Endodermal cell (in vitro differentiated cells): ENCODE measurements around the gene PRDM10. TPM values are rescaled to one million over a fixed set of nuclear protein-coding genes. Genes with fewer than 3 reads are reported as not detected.

Experiments used
- DNase-seq: peaks from one replicate; pipeline ENCODE4 v3.0.0-alpha.2; 2017
- H3K27ac ChIP-seq: 2 replicates; pipeline ENCODE4 v1.5.1; 2013; ENCODE audit warnings: mild to moderate bottlenecking, low read depth, low read length, moderate library complexity
- H3K27me3 ChIP-seq: 2 replicates; pipeline ENCODE4 v1.6.1; 2013; ENCODE audit warnings: mild to moderate bottlenecking, low read length, moderate library complexity; ENCODE audit not compliant: insufficient read depth, control insufficient read depth, poor library complexity, severe bottlenecking
- H3K36me3 ChIP-seq: 2 replicates; pipeline ENCODE4 v1.7.0; 2013; ENCODE audit warnings: mild to moderate bottlenecking, low read length, moderate library complexity; ENCODE audit not compliant: control insufficient read depth, insufficient read depth
- H3K4me1 ChIP-seq: one replicate; pipeline ENCODE4 v1.7.0; 2013; ENCODE audit warnings: low read length; ENCODE audit not compliant: control insufficient read depth, insufficient read depth
- H3K4me3 ChIP-seq: 2 replicates; pipeline ENCODE4 v1.5.1; 2013; ENCODE audit warnings: mild to moderate bottlenecking, low read length, moderate library complexity
- H3K9ac ChIP-seq: 2 replicates; pipeline ENCODE4 v1.6.1; 2013; ENCODE audit warnings: mild to moderate bottlenecking, low read length, moderate library complexity; ENCODE audit not compliant: poor library complexity, severe bottlenecking; ENCODE audit errors: extremely low read depth
- H3K9me3 ChIP-seq: 2 replicates; pipeline ENCODE4 v1.6.1; 2013; ENCODE audit warnings: mild to moderate bottlenecking, low read length, moderate library complexity; ENCODE audit not compliant: control insufficient read depth
- H3K27ac Mint-ChIP-seq: 2 replicates; pipeline ENCODE4 v1.8.0; 2020; ENCODE audit warnings: mixed read lengths
- H3K27me3 Mint-ChIP-seq: 2 replicates; pipeline ENCODE4 v1.8.0; 2021; ENCODE audit warnings: mild to moderate bottlenecking, mixed read lengths; ENCODE audit not compliant: insufficient read depth
- H3K36me3 Mint-ChIP-seq: 2 replicates; pipeline ENCODE4 v1.8.0; 2020; ENCODE audit warnings: low read depth, mixed read lengths
- H3K4me1 Mint-ChIP-seq: 2 replicates; pipeline ENCODE4 v1.8.0; 2020; ENCODE audit warnings: mixed read lengths
- H3K4me3 Mint-ChIP-seq: 2 replicates; pipeline ENCODE4 v1.8.0; 2020; ENCODE audit warnings: mild to moderate bottlenecking, moderate library complexity, mixed read lengths
- H3K9me3 Mint-ChIP-seq: 2 replicates; pipeline ENCODE4 v1.8.0; 2020; ENCODE audit warnings: mild to moderate bottlenecking, mixed read lengths
- WGBS, 2 experiments: methylation state at CpG; one replicate each; pipeline versions ENCODE4 v1.1.5 to v1.1.7; 2013; ENCODE audit warnings: missing lambda C conversion rate in 2 of 2, mixed read lengths in 1 of 2; ENCODE audit not compliant: insufficient coverage in 1 of 2, insufficient read length in 1 of 2; 5-methylcytosine and 5-hydroxymethylcytosine counted together
- total RNA-seq, 2 donors: library from RNA; stranded (reverse); fragmentation: NEBNext Ultra II Directional in 1 of 2; extraction: Animal tissue kit (Norgen Biotek cat#: 25700) in 1 of 2; gene quantifications; 2 replicates in 1 of 2; 3 replicates in 1 of 2; pipeline ENCODE4 v1.2.1, GENCODE V29; 2021
- TF ChIP-seq, protein P1 (sequence below): fragments of 200-600 bp; sonication (generic); conservative IDR thresholded peaks from 2 replicates; pipeline ENCODE4 v1.5.0; 2021; ENCODE audit warnings: antibody characterized with exemption, mild to moderate bottlenecking

The PRDM10 gene
- total RNA-seq, 2 donors from 2014 or later, result 15.9 to 16.4 TPM

DNA sequence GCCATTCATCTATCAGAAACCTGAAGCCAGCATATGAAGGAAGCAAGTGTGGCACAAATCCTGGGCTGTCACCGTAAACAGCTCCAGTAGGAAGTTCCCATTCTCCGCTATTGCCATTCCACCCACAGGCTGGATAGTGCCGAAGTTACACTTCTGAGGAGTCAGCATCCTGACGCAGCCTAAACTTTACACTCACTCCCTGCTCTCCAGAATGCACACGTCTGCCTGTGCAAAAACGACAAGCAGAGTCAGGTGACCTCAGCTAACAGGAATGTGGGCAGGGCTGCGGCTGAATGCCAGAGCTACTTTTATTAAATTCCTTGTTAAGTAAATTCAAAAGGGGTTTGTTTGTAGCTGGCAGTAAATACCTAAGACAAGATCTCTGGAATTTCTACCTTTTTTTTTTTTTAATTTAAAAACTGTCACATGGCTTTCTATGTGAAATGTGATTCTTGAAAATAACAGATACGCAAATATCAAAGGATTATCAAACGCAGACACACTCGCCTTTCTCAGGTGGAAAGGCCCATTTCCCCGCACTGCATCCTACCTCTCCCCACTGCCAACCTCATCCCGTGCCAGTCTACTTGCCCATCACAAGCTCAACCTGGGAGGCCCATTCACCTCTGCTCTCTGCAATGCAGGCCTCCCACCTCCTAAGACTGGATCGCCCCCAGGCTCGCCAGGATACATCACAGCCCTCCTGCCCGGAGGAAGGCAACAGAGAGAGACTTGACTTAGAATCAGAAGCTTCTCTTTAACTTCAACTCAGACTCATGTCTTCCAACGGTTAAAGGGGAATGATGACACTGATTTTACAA is 140.7 kb downstream of the PRDM10 start:
- peak overlapping the region; percentile 70 for H3K27ac ChIP-seq
- H3K4me3 Mint-ChIP-seq, result no peak overlapping the region
- H3K27ac Mint-ChIP-seq, result peak overlapping the region; percentile 88
- H3K9ac ChIP-seq, result no peak overlapping the region
- peak; percentile 82 for DNase-seq
- TF ChIP-seq, protein P1, sequence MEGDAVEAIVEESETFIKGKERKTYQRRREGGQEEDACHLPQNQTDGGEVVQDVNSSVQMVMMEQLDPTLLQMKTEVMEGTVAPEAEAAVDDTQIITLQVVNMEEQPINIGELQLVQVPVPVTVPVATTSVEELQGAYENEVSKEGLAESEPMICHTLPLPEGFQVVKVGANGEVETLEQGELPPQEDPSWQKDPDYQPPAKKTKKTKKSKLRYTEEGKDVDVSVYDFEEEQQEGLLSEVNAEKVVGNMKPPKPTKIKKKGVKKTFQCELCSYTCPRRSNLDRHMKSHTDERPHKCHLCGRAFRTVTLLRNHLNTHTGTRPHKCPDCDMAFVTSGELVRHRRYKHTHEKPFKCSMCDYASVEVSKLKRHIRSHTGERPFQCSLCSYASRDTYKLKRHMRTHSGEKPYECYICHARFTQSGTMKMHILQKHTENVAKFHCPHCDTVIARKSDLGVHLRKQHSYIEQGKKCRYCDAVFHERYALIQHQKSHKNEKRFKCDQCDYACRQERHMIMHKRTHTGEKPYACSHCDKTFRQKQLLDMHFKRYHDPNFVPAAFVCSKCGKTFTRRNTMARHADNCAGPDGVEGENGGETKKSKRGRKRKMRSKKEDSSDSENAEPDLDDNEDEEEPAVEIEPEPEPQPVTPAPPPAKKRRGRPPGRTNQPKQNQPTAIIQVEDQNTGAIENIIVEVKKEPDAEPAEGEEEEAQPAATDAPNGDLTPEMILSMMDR, result no peak
- peaks cover 70% of the 10 kb centered on the region for H3K36me3 Mint-ChIP-seq
- no peak overlapping the region for H3K4me3 ChIP-seq
- H3K27me3 ChIP-seq, result no peaks in the 10 kb centered on the region
- 67 to 86% methylated on average over 7 to 16 of the region's 16 CpGs for WGBS, 2 experiments
- peaks cover 6% of the 10 kb centered on the region for H3K9me3 ChIP-seq
- peaks cover 13% of the 10 kb centered on the region for H3K4me1 Mint-ChIP-seq
- H3K36me3 ChIP-seq, result peaks cover 66% of the 10 kb centered on the region
- no peaks in the 10 kb centered on the region for H3K9me3 Mint-ChIP-seq
- no peaks in the 10 kb centered on the region for H3K4me1 ChIP-seq
- no peaks in the 10 kb centered on the region for H3K27me3 Mint-ChIP-seq

DNA sequence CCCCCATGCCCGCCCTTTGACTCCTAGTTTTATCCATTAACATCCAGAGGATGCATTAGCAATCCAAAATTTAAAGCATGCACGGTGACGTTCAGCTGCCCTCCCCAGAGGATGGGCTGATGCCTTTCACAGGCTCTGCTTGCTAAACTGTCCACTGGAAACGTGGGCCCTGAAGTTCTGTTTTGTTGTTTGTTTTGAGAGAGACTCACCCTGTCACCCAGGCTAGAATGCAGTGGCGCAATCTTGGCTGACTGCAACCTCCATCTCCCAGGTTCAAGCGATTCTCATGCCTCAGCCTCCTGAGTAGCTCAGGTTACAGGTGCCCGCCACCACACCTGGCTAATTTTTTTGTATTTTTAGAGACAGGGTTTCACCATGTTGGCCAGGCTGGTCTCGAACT is 146.6 kb downstream of the PRDM10 start:
- Mint-ChIP-seq H3K4me3 (no peak overlapping the region), H3K27me3 (no peaks in the 10 kb centered on the region), H3K9me3 (no peaks in the 10 kb centered on the region), H3K4me1 (peaks cover 21% of the 10 kb centered on the region), H3K27ac (no peak overlapping the region), H3K36me3 (peaks cover 20% of the 10 kb centered on the region)
- no peaks in the 10 kb centered on the region for H3K4me1 ChIP-seq
- DNase-seq, result no peak
- WGBS, 2 experiments, result 73 to 89% methylated on average over 5 to 8 of the region's 8 CpGs
- no peak overlapping the region for H3K4me3 ChIP-seq
- H3K27me3 ChIP-seq, result no peaks in the 10 kb centered on the region
- H3K9me3 ChIP-seq, result no peaks in the 10 kb centered on the region
- peaks cover 22% of the 10 kb centered on the region for H3K36me3 ChIP-seq
- no peak overlapping the region for H3K9ac ChIP-seq
- H3K27ac ChIP-seq, result no peak overlapping the region
- TF ChIP-seq, protein P1, result no peak

DNA sequence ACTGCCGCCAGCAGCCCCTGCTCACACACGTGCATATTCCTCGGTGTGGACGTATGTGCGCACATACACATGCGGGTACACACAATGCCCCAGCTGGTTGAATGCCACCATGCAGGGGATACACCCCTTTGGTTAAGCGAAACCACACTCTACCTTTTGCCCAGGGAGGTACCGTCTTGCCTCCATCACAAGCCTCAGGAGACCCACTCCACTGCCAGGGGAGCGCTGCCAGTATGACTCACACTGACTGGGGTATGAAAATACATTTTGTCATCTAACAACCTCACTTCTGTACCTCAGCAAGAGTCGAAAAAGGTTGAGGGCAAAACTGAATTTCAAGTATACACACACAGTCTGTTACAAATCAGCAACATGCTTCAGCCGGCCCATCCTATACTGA is 147.5 kb downstream of the PRDM10 start:
- Mint-ChIP-seq H3K36me3 (peaks cover 13% of the 10 kb centered on the region), H3K27ac (no peak overlapping the region), H3K27me3 (no peaks in the 10 kb centered on the region), H3K4me3 (no peak overlapping the region), H3K9me3 (no peaks in the 10 kb centered on the region), H3K4me1 (peaks cover 21% of the 10 kb centered on the region)
- no peaks in the 10 kb centered on the region for H3K9me3 ChIP-seq
- H3K9ac ChIP-seq, result no peak overlapping the region
- no peak for DNase-seq
- no peaks in the 10 kb centered on the region for H3K4me1 ChIP-seq
- H3K36me3 ChIP-seq, result peaks cover 15% of the 10 kb centered on the region
- 89% methylated on average over 10 to 11 of the region's 11 CpGs for WGBS, 2 experiments
- no peaks in the 10 kb centered on the region for H3K27me3 ChIP-seq
- H3K27ac ChIP-seq, result no peak overlapping the region
- TF ChIP-seq, protein P1, result no peak
- no peak overlapping the region for H3K4me3 ChIP-seq
